Stimulated activated CD4-positive, alpha-beta T cell treated with anti-CD3 and anti-CD28 coated beads, Interleukin-1b, Interleukin-23, amount 100 ng/mL, for 48 hours (primary cell): ENCODE measurements around the gene STXBP1.
A peak's percentile ranks its signal among the peaks of the same experiment; 100 is the strongest.
"Not testable (repeated sequence)": the region's sequence is repeated elsewhere in the genome, so short reads cannot be mapped to it uniquely, and the experiment has no call there.

Experiments used
- DNase-seq: peaks from one replicate; pipeline ENCODE4 v3.0.0-alpha.2; 2020

The STXBP1 gene

DNA sequence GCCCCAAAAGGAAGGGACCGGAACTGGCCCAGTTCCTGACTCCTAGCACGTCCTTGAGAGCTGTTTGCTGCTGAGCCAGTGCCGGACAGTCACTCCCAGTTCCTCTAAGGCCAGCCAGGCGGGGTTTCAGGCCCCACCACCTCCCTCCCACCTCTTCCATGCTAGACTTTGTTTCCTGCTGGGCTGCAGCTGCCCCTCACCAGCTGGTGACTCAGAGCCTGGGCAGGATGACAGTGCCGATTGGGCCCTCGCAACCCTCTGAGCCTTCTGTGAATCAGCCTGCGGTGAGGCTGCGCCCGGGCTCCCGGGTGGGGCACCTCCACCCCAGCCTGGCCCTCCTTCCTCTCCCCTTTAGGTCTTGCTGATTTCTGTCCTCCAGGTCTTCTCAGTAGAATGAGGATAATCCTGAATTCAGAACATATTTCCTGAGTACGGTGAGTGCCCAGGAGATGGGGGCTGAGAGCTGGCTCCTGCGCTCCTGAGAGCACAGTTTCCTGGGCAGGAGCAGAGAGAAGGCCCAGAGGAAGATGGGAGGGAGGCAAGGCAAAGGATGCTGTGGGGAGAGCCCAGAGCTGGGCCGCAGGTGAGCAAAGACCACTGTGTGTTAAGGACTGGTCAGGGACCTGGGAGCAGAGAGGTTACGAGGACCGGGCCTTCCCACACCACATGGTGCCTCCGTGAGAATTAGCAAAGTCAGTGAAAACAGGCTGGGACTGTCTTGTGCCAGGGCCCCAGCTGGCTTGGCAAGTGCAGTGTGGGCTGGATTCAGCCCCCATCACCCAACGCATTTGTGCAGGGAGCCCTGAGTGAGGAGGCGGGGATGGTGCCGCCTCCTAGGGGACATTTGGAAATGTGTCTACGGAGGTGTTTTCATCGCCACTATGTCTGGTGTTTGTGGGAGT is 32.9 kb upstream of the STXBP1 start:
- peak; percentile 82 for DNase-seq

DNA sequence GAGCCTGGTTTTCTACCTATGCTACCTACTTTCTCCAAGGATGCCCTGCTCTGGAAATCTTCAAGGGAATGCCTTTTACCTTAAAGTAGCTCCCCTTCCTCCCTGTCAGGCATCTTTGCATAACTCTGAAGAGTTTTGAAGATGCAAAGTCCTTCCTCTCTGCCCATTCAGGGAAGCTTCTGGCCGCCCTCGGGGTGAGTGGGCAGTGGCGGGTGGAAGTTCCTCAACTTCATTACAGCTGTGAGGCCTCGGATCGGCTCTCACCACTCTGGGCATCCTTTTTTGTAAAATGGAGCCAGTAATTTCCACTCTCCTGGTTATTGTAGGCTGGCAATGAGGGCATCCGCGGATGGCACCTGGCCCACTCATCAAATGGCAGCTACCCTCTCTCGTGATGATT is 31.7 kb upstream of the STXBP1 start:
- DNase-seq: no peak

GRCh38 chr9:127580879-127581475 is 31.1 kb upstream of the STXBP1 start:
- no peak for DNase-seq

GRCh38 chr9:127584474-127584805 is 27.6 kb upstream of the STXBP1 start:
- not testable (repeated sequence) for DNase-seq

DNA sequence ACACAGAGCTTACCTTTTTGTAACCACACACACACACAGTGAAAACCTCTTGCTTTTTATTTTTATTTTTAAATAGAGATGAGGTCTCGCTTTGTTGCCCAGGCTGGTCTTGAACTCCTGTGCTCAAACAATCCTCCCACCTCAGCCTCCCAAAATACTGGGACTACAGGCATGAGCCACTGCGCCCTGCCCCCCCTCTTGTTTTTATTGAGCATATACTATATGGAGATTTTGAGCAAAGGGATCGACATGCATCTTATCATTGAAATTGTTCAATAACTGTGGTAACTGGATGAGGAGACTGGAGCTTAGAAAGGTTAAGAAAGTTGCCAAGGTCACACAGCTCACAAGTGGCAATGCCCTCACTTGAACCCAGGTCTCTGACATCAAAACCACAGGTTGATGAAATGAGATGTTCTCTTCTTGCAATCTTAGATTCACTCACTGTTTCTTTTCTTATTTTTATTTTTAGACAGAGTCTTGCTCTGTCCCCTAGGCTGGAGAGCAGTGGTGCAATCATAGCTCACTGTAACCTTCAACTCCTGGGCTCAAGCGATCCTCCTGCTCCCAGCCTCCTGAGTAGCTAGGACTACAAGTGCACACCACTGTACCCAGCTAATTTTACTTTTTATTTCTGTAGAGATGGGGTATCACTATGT is 26.8 kb upstream of the STXBP1 start:
- no peak for DNase-seq

DNA sequence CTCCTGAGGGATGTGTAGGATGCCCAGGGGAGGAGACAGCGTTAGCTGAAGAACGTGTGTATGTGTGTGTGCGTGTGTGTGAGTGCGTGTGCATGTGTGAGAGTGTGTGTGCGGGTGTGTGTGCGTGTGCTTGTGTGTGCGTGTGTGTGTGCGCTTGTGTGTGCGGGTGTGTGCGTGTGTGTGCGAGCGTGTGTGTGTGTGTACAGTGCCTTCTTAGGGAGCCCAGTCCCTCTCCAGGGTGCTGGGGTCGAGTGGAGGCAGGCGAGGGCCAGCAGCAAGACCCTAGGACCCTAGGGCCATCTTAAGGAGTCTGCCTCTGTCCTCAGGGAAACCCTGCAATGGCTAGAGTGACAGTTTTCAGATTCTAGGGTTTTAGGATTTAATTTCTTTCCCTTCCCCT is 26.0 kb upstream of the STXBP1 start:
- DNase-seq: no peak

- DNase-seq: peak; percentile 39
Measured at GRCh38 chr9:127586537-127586936, 25.5 kb upstream of the STXBP1 start.

DNA sequence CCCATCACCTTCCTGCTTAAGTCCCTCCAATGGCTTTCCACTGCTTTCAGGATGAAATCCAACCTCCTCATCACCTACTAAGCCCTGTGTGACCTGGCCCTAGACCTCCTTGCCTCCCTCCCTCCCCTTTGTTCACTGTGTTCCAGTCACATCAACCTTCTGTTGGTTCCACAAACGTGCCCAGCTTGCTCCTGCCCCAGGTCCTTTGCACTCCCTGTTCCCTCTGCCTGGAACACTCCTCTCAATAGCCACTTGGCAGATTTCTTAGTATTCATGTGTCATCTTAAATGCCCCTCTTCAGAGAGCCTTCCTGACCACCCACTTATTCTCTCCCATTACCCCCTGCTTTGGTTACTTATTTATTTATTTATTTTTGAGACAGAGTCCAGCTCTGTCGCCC is 24.1 kb upstream of the STXBP1 start:
- DNase-seq: no peak

- DNase-seq: no peak
Measured at GRCh38 chr9:127588740-127589506, 23.2 kb upstream of the STXBP1 start.

- DNase-seq: no peak
Measured at GRCh38 chr9:127589955-127590370, 22.1 kb upstream of the STXBP1 start.

- no peak for DNase-seq
Measured at GRCh38 chr9:127595611-127596010, 16.5 kb upstream of the STXBP1 start.

DNA sequence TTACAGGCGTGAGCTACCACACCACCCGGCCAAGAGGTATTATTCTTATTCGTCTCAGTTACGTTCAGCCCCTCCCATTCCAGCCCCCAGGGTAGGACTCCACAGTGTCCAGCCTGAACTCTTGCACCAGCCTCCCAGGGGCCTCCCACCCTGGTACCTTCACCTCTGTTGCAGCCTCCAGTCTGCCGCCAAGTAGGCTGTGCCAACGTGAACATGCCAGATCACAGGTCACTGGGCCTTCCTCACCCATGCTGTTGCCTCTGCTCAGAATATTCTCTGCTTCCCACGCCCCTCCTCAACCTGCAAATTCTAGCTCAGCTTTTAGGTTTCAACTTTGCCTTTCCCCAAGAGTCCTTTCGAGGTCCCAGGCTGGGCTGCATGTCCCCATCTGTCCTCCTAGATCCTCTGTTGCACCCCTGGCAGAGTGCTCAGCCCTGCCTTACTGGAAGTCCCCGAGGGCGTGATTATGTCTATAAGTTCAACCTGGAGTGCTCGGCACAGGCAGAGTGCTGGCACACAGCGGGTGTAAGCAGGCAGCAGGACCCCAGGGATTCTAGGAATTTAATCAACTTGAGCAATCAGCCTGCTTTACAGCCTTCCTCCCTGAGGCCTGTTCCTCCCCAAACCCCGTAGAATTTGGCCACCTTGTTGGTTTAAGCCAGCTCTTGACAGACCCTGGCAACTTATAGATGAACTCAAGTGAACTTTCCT is 13.1 kb upstream of the STXBP1 start:
- no peak for DNase-seq

GRCh38 chr9:127599550-127599891 is 12.6 kb upstream of the STXBP1 start:
- no peak for DNase-seq

DNA sequence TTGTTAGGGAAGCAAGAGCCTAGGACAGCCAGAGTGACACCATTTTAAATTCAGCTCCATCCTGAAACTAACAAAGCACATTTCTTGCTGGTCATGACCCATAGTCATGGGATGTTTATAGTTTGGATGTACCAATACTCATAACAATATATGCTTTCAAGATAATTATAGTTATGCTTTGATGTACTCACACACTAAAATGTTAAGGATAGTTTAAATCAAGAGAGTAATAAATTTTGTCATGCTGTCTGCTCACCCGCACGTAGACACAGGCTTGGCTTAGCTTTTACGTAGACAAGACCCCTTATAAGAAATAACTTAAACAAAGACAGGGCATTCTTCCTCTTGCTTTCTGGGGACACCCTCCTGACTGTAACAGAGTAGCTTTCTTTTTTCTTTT is 8.9 kb upstream of the STXBP1 start:
- no peak for DNase-seq

GRCh38 chr9:127606043-127606442 is 6.0 kb upstream of the STXBP1 start:
- DNase-seq: no peak

DNA sequence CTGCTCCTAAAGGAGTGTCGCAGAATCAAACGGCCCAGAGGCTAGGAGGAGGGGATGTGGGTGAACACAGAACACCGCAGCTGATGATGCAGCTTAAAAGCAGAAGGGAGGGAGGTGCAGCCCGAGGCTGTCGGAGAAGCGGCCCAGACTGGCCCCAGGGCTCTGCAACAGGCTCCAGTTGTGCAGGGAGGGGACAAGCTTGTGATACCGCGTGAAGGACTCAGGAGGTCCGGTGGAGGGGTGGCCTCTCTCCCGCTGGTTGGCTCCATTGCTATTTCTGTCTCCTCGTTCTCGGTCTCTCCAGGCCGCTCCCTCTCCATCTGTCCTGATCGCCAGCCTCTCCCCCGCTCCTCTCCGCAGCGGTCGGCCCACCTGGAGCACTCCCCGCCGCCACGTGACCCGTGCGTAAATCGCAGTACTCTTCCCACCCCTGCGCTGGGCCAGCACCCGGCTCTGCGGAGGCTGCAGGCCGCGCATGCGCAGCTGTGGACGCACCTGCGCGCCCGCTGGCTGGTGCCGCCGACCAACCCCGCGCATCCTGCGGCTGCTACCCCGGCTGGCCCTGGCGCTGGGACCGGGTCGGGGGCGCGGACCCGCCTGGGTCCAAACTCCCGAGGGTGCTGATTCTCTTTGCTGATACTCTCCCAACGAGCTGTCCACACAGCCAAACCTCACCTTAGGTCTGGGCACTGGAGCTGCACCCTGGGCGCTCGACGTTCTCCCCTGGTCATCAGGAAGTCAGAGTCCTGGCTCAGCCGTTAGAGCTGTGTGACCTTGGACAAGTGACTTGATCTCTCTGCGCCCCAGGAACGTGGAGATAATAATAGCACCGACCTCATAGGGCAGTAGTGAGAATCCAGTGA is 3.7 kb upstream of the STXBP1 start:
- peak; percentile 72 for DNase-seq

GRCh38 chr9:127611603-127611898 is 526 bp upstream of the STXBP1 start:
- DNase-seq: no peak

GRCh38 chr9:127612939-127613582 is 984 bp downstream of the STXBP1 start:
- peak; percentile 23 for DNase-seq

- DNase-seq: no peak
Measured at GRCh38 chr9:127613583-127613954, 1.5 kb downstream of the STXBP1 start.

GRCh38 chr9:127614961-127615360 is 2.9 kb downstream of the STXBP1 start:
- no peak for DNase-seq

GRCh38 chr9:127621339-127621970 is 9.4 kb downstream of the STXBP1 start:
- peak; percentile 3 for DNase-seq
